Neuronal stem cell (in vitro differentiated cells): ENCODE data around the gene TRERF1.

Experiments used
- DNase-seq: peaks from one replicate; pipeline ENCODE4 v3.0.0-alpha.2; 2013; ENCODE audit warnings: low spot score
- H2AFZ ChIP-seq: one replicate; pipeline ENCODE4 v1.6.1; 2013; ENCODE audit warnings: mild to moderate bottlenecking, low read length, inconsistent platforms
- H2AK5ac ChIP-seq: 2 replicates; pipeline ENCODE4 v1.6.1; 2013; ENCODE audit warnings: low read depth, mild to moderate bottlenecking, inconsistent platforms, low read length, moderate library complexity, mixed read lengths
- H2BK120ac ChIP-seq: 2 replicates; pipeline ENCODE4 v1.6.1; 2013; ENCODE audit warnings: low read depth, mild to moderate bottlenecking, inconsistent platforms, low read length, moderate library complexity, mixed read lengths
- H2BK12ac ChIP-seq: one replicate; pipeline ENCODE4 v1.6.1; 2013; ENCODE audit warnings: low read length, inconsistent platforms
- H2BK15ac ChIP-seq: 2 replicates; pipeline ENCODE4 v1.6.1; 2013; ENCODE audit warnings: mild to moderate bottlenecking, low read length, inconsistent platforms, mixed read lengths
- H2BK5ac ChIP-seq: one replicate; pipeline ENCODE4 v1.6.1; 2013; ENCODE audit warnings: inconsistent platforms, mild to moderate bottlenecking, low read length, moderate library complexity
- H3K14ac ChIP-seq: one replicate; pipeline ENCODE4 v1.6.1; 2013; ENCODE audit warnings: low read length, inconsistent platforms
- H3K18ac ChIP-seq: 2 replicates; pipeline ENCODE4 v1.6.1; 2013; ENCODE audit warnings: low read length, inconsistent platforms
- H3K23ac ChIP-seq: 2 replicates; pipeline ENCODE4 v1.6.1; 2013; ENCODE audit warnings: low read depth, mild to moderate bottlenecking, mixed read lengths, low read length, inconsistent platforms; ENCODE audit not compliant: poor library complexity
- H3K27ac ChIP-seq: replicated peaks from 3 replicates; pipeline ENCODE4 v1.5.1; 2013; ENCODE audit warnings: low read length, inconsistent platforms
- H3K27me3 ChIP-seq, 3 experiments: 2 replicates each; pipeline ENCODE4 v1.6.1; 2013; ENCODE audit warnings: low read length in 3 of 3, mild to moderate bottlenecking in 2 of 3, inconsistent platforms in 1 of 3, low read depth in 1 of 3, mixed read lengths in 1 of 3, moderate library complexity in 1 of 3; ENCODE audit not compliant: control insufficient read depth in 3 of 3, insufficient read depth in 3 of 3
- H3K36me3 ChIP-seq, 2 donors: replicated peaks in 1 of 2; 2 replicates each; pipeline ENCODE4 v1.6.1; 2013; ENCODE audit warnings: low read length in 2 of 2; ENCODE audit not compliant: control insufficient read depth in 2 of 2, insufficient read depth in 2 of 2
- H3K4ac ChIP-seq: 2 replicates; pipeline ENCODE4 v1.6.1; 2013; ENCODE audit warnings: inconsistent platforms, mild to moderate bottlenecking, low read length, moderate library complexity
- H3K4me1 ChIP-seq, 2 donors: 1 replicate in 1 of 2; 2 replicates in 1 of 2; pipeline ENCODE4 v1.6.1; 2013; ENCODE audit warnings: low read length in 2 of 2, low read depth in 1 of 2; ENCODE audit not compliant: control insufficient read depth in 2 of 2, insufficient read depth in 1 of 2
- H3K4me2 ChIP-seq: one replicate; pipeline ENCODE4 v1.6.1; 2013; ENCODE audit warnings: mild to moderate bottlenecking, low read length, inconsistent platforms; ENCODE audit not compliant: insufficient read depth, poor library complexity, severe bottlenecking
- H3K4me3 ChIP-seq, 2 donors: 2 replicates each; pipeline ENCODE4 v1.5.1; 2013; ENCODE audit warnings: low read length in 2 of 2, mild to moderate bottlenecking in 2 of 2, inconsistent platforms in 1 of 2, moderate library complexity in 1 of 2
- H3K79me1 ChIP-seq: one replicate; pipeline ENCODE4 v1.6.1; 2013; ENCODE audit warnings: low read depth, mild to moderate bottlenecking, inconsistent platforms, low read length, moderate library complexity
- H3K9ac ChIP-seq: one replicate; pipeline ENCODE4 v1.6.1; 2013; ENCODE audit warnings: mild to moderate bottlenecking, low read depth, low read length, inconsistent platforms; ENCODE audit not compliant: poor library complexity
- H3K9me3 ChIP-seq, 2 donors: replicated peaks in 1 of 2; 2 replicates each; pipeline versions ENCODE3 to v1.6.1; 2013; ENCODE audit warnings: low read length in 2 of 2, mild to moderate bottlenecking in 2 of 2, inconsistent platforms in 1 of 2, low read depth in 1 of 2, mixed read lengths in 1 of 2, moderate library complexity in 1 of 2; ENCODE audit not compliant: control insufficient read depth in 2 of 2, insufficient read depth in 1 of 2
- H4K8ac ChIP-seq: one replicate; pipeline ENCODE4 v1.6.1; 2013; ENCODE audit warnings: low read depth, mild to moderate bottlenecking, inconsistent platforms, low read length, moderate library complexity
- H4K91ac ChIP-seq: one replicate; pipeline ENCODE4 v1.6.1; 2013; ENCODE audit warnings: low read length, low read depth, mild to moderate bottlenecking, inconsistent platforms; ENCODE audit not compliant: poor library complexity
- WGBS, 2 donors: extraction: QIAGEN DNeasy Blood & Tissue Kit; methylation state at CpG; one replicate each; pipeline ENCODE4 v1.1.7; 2013; ENCODE audit warnings: missing lambda C conversion rate in 2 of 2, mixed read lengths in 1 of 2; ENCODE audit not compliant: insufficient read length in 2 of 2, insufficient replicate concordance in 1 of 2; ENCODE audit errors: extremely low coverage in 2 of 2; 5-methylcytosine and 5-hydroxymethylcytosine counted together

TRERF1 gene

GRCh38 chr6:42392833-42393232 is 58.9 kb downstream of the TRERF1 start:
- WGBS, 2 donors, result no CpG with 5 or more reads among the region's 10 CpGs
- H2BK15ac ChIP-seq, result no peak overlapping the region
- H3K36me3 ChIP-seq, result peaks cover 0 to 1% of the 10 kb centered on the region in 2 donors

GRCh38 chr6:42391441-42391840 is 60.3 kb downstream of the TRERF1 start:
- DNase-seq, result no peak
- no peak overlapping the region for H3K14ac ChIP-seq
- WGBS, 2 donors, result no CpG with 5 or more reads among the region's 6 CpGs
- no peak overlapping the region for H2BK120ac ChIP-seq
- no peak overlapping the region for H2BK5ac ChIP-seq
- peaks cover 11 to 22% of the 10 kb centered on the region in 2 donors for H3K4me1 ChIP-seq
- peaks cover 0 to 1% of the 10 kb centered on the region in 2 donors for H3K36me3 ChIP-seq
- H2BK15ac ChIP-seq, result no peak overlapping the region
- H3K27ac ChIP-seq, result no peak overlapping the region
- no peak overlapping the region for H4K91ac ChIP-seq
- H3K18ac ChIP-seq, result no peak overlapping the region
- no peak overlapping the region for H3K4ac ChIP-seq
- no peak overlapping the region for H2AFZ ChIP-seq
- no peak overlapping the region for H2AK5ac ChIP-seq
- no peak overlapping the region for H4K8ac ChIP-seq
- H3K23ac ChIP-seq, result peak overlapping the region; percentile 4
- no peak overlapping the region for H2BK12ac ChIP-seq
- no peak overlapping the region for H3K4me2 ChIP-seq
- no peak overlapping the region for H3K9ac ChIP-seq
- peaks cover 9% of the 10 kb centered on the region for H3K79me1 ChIP-seq
- no peaks in the 10 kb centered on the region for H3K9me3 ChIP-seq
- H3K4me3 ChIP-seq, result no peak overlapping the region
- no peaks in the 10 kb centered on the region for H3K27me3 ChIP-seq

More at GRCh38 chr6:42392833-42393232, 58.9 kb downstream of the TRERF1 start:
- no peak overlapping the region for H3K23ac ChIP-seq
- no peak overlapping the region for H2AFZ ChIP-seq
- H2BK5ac ChIP-seq, result no peak overlapping the region
- no peaks in the 10 kb centered on the region for H3K9me3 ChIP-seq
- peak overlapping the region; percentile 51 for H3K9ac ChIP-seq
- no peak overlapping the region for H2BK12ac ChIP-seq
- DNase-seq, result no peak
- no peaks in the 10 kb centered on the region for H3K27me3 ChIP-seq
- no peak overlapping the region for H4K91ac ChIP-seq
- H3K4me1 ChIP-seq, result peaks cover 11 to 22% of the 10 kb centered on the region in 2 donors
- no peak overlapping the region for H3K14ac ChIP-seq
- H3K4me2 ChIP-seq, result no peak overlapping the region
- H3K4me3 ChIP-seq, result no peak overlapping the region
- no peak overlapping the region for H2BK120ac ChIP-seq
- H4K8ac ChIP-seq, result no peak overlapping the region
- H3K79me1 ChIP-seq, result peaks cover 9% of the 10 kb centered on the region
- no peak overlapping the region for H2AK5ac ChIP-seq
- no peak overlapping the region for H3K27ac ChIP-seq
- H3K18ac ChIP-seq, result peak overlapping the region; percentile 60
- no peak overlapping the region for H3K4ac ChIP-seq

- Histone ChIP-seq H2BK15ac (no peak overlapping the region), H4K91ac (no peak overlapping the region), H3K79me1 (peaks cover 9% of the 10 kb centered on the region), H2AFZ (no peak overlapping the region), H2BK12ac (no peak overlapping the region), H3K4me3 (no peak overlapping the region), H3K9ac (no peak overlapping the region), H3K9me3 (no peaks in the 10 kb centered on the region), H2AK5ac (no peak overlapping the region), H3K4me1 (peaks cover 11 to 21% of the 10 kb centered on the region in 2 donors), H3K14ac (no peak overlapping the region), H3K27ac (no peak overlapping the region), H2BK5ac (no peak overlapping the region), H4K8ac (no peak overlapping the region), H2BK120ac (no peak overlapping the region), H3K23ac (no peak overlapping the region), H3K18ac (no peak overlapping the region), H3K4ac (no peak overlapping the region), H3K27me3 (no peaks in the 10 kb centered on the region), H3K4me2 (no peak overlapping the region), H3K36me3 (no peaks in the 10 kb centered on the region)
- no CpG with 5 or more reads among the region's 17 CpGs for WGBS, 2 donors
- DNase-seq, result no peak
Measured at GRCh38 chr6:42390228-42390934, 61.3 kb downstream of the TRERF1 start.

DNA sequence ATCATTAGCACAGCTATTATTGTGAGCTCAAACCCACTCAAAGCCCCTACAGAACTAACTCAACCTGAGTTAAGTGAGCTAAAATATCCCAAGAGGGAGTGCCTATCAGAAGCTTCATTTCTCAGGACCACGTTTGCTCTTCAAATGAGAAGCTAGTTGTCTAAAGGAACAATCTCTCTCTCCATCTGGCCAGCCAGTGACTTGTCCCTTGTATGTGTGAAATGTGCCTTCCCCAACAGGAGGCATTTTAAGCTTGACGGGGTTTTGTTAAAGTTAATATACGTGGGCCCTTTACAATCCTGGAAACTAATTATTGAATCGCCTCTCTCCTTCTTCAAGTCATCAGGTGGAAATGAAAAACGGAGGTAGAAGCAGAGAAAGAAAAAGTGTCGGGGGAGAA is 62.0 kb downstream of the TRERF1 start:
- no peak for DNase-seq
- Histone ChIP-seq H2BK5ac (no peak overlapping the region), H2BK15ac (no peak overlapping the region), H2AK5ac (no peak overlapping the region), H3K4me3 (no peak overlapping the region), H3K9ac (no peak overlapping the region), H3K9me3 (no peaks in the 10 kb centered on the region), H3K27ac (no peak overlapping the region), H3K36me3 (no peaks in the 10 kb centered on the region), H3K4me2 (no peak overlapping the region), H3K27me3 (no peaks in the 10 kb centered on the region), H3K18ac (no peak overlapping the region), H4K8ac (no peak overlapping the region), H4K91ac (no peak overlapping the region), H3K23ac (no peak overlapping the region), H2BK120ac (no peak overlapping the region), H2AFZ (no peak overlapping the region), H3K4ac (no peak overlapping the region), H3K79me1 (peaks cover 9% of the 10 kb centered on the region), H3K4me1 (peaks cover 11 to 15% of the 10 kb centered on the region in 2 donors), H3K14ac (no peak overlapping the region), H2BK12ac (no peak overlapping the region)
- WGBS, 2 donors, result no CpG with 5 or more reads among the region's 6 CpGs
